Iris pigment epithelial cell (primary cell): ENCODE measurements around the gene MEOX2.

Experiments used
- DNase-seq: peaks from one replicate; pipeline ENCODE4 v3.0.0-alpha.2; 2011; ENCODE audit warnings: low read depth

MEOX2 gene

GRCh38 chr7:15610503-15610902 lies 76.0 kb downstream of the MEOX2 start:
- no peak for DNase-seq

- no peak for DNase-seq
These were observed 77.2 kb downstream of the MEOX2 start for GRCh38 chr7:15609287-15609686.

GRCh38 chr7:15607529-15608210 lies 78.8 kb downstream of the MEOX2 start:
- DNase-seq: no peak

DNA sequence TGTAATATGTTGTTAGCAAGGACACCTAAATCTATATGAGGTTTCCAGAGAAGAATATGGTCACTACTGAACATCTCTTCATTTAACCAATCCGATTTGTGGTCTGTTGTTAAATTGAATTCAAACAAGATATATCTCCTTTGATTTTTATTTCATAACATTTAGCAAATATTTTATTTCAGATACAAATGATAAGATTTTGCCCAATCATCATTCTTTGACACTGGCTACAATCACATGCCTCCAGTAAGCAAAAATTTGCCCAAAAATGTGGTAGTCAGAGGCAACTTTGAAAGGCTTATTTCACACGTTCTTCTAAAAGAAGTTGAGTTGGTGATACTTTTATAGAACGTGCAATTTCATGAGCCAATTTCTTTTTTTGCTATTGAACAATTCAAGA lies 79.9 kb downstream of the MEOX2 start:
- DNase-seq: no peak

- DNase-seq: no peak
These were observed 82.3 kb downstream of the MEOX2 start for GRCh38 chr7:15604166-15604565.

DNA sequence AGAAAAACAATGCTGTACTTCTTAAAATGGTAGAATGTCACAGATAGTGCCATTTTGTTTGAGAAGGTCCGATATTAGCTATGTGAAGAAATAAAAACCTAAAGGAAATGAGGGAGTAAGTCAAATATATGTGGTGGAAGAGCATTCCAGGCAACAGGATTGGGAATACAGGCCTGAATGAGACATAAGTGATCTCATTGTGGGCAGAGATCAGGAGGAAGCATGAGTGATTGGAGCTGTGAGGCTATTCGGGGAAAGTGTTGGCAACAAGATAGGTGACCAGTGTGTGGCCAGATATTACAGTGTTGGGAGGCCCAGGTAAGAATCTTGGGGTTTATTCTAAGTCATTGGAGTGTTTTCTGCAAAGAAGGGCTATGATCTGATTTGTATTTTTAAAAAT lies 83.4 kb downstream of the MEOX2 start:
- peak; percentile 12 for DNase-seq

GRCh38 chr7:15602236-15602635 lies 84.2 kb downstream of the MEOX2 start:
- peak; percentile 14 for DNase-seq

DNA sequence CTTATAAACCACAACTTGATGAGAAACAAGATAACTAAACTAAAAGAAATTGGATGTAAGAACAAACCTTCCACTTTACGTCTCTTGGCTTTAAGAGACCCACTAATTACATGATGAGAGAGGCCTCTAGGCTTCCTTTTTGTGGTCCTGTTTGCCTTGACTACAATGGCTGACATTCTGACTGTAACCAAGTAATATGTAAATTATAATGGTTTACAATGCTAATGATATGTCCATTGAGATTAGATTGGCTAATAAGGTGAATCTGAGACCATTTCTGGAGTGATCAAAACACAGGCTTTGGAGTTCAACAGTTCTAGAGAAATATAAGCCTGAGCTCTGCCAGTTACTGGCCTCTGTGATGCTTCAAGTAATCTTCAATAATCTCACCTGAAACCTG lies 85.3 kb downstream of the MEOX2 start:
- no peak for DNase-seq

DNA sequence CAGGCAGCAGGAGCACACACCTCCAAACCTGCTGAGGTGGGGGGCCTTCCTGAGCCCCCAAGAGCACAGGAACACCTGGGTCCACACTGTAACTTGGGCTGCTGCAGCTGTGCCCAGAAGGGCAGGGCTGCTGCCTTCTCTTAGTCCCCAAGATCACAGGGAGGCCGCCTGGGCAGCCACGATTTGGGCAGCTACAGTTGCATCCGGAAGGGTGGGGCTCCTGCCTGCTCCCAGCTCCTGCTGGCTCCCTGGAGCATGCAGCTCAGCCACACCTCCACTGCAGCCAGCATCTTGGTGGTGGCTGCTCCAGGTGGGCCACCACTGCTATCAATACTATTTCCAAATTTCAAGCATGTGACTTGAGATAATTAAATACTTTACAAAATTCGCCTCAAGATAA lies 86.2 kb downstream of the MEOX2 start:
- no peak for DNase-seq

- DNase-seq: no peak
These were observed 92.0 kb downstream of the MEOX2 start for GRCh38 chr7:15594461-15594860.

DNA sequence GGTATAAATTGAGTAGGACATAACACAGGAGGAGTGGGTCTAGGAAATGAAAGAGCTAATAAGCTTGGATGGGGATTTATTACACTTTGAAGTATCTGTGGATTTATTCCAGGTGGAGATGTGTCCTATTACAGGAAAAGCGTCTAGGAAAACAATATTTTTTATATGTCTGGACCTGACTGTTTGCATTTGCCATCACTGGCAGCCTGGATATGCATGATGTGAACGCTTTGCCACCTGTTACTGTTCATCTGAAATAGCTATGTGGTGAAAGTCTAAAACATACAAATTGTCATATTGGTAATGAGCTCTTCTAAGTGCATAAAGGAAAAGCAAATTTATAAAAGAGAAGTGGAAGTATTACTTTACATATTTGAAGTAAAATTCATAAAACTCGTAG lies 93.1 kb downstream of the MEOX2 start:
- DNase-seq: no peak

GRCh38 chr7:15586266-15586665 lies 100.2 kb downstream of the MEOX2 start:
- DNase-seq: no peak

- no peak for DNase-seq
These were observed 101.9 kb downstream of the MEOX2 start for GRCh38 chr7:15584575-15584974.

DNA sequence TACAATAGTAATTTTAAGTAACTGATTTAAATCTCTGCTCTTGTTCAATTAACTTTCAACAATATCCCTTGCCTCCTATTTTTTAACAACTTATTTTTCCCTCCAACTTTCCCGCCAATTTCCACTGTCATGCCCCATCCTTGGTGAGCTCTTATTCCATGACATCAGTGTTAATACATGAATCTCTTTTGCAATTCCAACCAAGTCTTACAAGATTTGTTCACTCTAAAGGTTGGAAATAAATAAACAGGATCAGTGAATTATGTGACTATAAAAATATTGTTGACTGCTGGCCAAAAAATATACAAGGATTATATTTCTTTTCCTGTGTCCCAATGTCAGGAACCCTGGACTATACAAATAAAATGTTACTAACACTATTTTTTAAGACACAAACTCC lies 103.7 kb downstream of the MEOX2 start:
- no peak for DNase-seq

GRCh38 chr7:15581352-15581951 lies 105.0 kb downstream of the MEOX2 start:
- no peak for DNase-seq

- no peak for DNase-seq
These were observed 105.7 kb downstream of the MEOX2 start for GRCh38 chr7:15580604-15581351.

GRCh38 chr7:15577600-15577999 lies 108.9 kb downstream of the MEOX2 start:
- DNase-seq: no peak

GRCh38 chr7:15571301-15571878 lies 115.1 kb downstream of the MEOX2 start:
- peak; percentile 56 for DNase-seq

- no peak for DNase-seq
These were observed 118.8 kb downstream of the MEOX2 start for GRCh38 chr7:15567652-15568051.

GRCh38 chr7:15567036-15567435 lies 119.4 kb downstream of the MEOX2 start:
- no peak for DNase-seq

DNA sequence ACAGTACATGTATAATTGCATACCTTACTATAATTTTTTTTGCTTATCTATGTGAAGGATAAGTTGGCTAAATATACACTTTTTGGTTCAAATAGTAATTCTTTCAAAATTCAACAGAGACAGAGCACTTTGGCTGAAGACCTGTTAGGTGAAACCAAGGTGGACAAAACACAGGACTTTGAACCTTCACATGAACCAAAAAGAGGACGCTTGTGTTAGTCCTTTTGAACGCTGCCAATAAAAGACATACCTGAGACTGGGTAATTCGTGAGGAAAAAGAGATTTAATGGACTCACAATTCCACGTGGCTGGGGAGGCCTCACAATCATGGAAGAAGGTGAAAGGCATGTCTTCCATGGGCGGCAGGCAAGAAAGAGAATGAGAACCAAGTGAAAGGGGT lies 120.0 kb downstream of the MEOX2 start:
- DNase-seq: no peak

DNA sequence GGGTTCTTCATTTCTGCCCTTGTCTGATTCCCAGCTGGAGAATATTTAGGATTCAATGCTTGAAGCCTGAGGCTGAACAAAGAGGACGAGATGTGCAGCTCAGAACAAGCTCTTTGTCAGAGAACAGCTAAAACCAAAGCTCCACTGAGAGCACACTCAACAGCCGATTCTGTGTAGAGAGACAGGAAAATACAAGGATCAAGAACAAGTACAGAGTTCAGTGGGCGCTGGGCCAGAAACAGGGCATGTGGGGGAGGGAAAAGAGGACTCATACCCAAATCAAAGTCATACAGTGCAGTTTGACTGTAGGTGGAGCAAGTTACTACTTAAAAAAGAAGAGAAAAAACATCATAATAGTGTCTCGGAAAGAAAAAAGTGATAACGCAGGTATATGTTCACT lies 124.6 kb downstream of the MEOX2 start, which contains the start of gene AGMO:
Gene AGMO (minus strand): TSS at position 181 of the 400 bp plus-strand sequence.
- peak; percentile 7 for DNase-seq
